Smooth muscle cell (in vitro differentiated cells): ENCODE data around the gene FAM149B1. TPM values are rescaled to one million over a fixed set of nuclear protein-coding genes. Genes with fewer than 3 reads are reported as not detected.
"Not testable (repeated sequence)": the region's sequence is repeated elsewhere in the genome, so short reads cannot be mapped to it uniquely, and the experiment has no call there.

Source experiments
- DNase-seq: peaks from one replicate; lab custom pipeline; 2025; ENCODE audit not compliant: unreplicated experiment; lab: John Stamatoyannopoulos, UW
- H2AFZ ChIP-seq: fragments of 200-600 bp; sonication (generic); 2 replicates; pipeline ENCODE4 v1.6.0; 2016; ENCODE audit warnings: antibody characterized with exemption, low read depth, mild to moderate bottlenecking
- H3F3A ChIP-seq: fragments of 200-600 bp; sonication (generic); 2 replicates; pipeline ENCODE4 v1.6.0; 2017; ENCODE audit warnings: antibody characterized with exemption, low read depth
- H3K27ac ChIP-seq: fragments of 200-600 bp; sonication (generic); 2 replicates; pipeline ENCODE4 v1.5.1; 2016; ENCODE audit warnings: low read depth, mild to moderate bottlenecking
- H3K27me3 ChIP-seq: fragments of 200-600 bp; sonication (generic); 2 replicates; pipeline ENCODE4 v1.6.1; 2016; ENCODE audit warnings: low read depth, mild to moderate bottlenecking
- H3K36me3 ChIP-seq: fragments of 200-600 bp; sonication (generic); 2 replicates; pipeline ENCODE4 v1.5.1; 2016; ENCODE audit warnings: low read depth
- H3K4me1 ChIP-seq: fragments of 200-600 bp; sonication (generic); 2 replicates; pipeline ENCODE4 v1.5.1; 2016; ENCODE audit warnings: low read depth
- H3K4me2 ChIP-seq: fragments of 200-600 bp; sonication (generic); 2 replicates; pipeline ENCODE4 v1.6.0; 2016; ENCODE audit warnings: mild to moderate bottlenecking
- H3K4me3 ChIP-seq: fragments of 200-600 bp; sonication (generic); 2 replicates; pipeline ENCODE4 v1.5.1; 2016; ENCODE audit warnings: mild to moderate bottlenecking
- H3K79me2 ChIP-seq: fragments of 200-600 bp; sonication (generic); 2 replicates; pipeline ENCODE4 v1.6.0; 2016; ENCODE audit warnings: low read depth, mild to moderate bottlenecking
- H3K9ac ChIP-seq: fragments of 200-600 bp; sonication (generic); 2 replicates; pipeline ENCODE4 v1.6.0; 2016; ENCODE audit warnings: low read depth
- H3K9me3 ChIP-seq: fragments of 200-600 bp; sonication (generic); replicated peaks from 2 replicates; pipeline ENCODE4 v1.5.1; 2016; ENCODE audit warnings: low read depth
- H4K20me1 ChIP-seq: fragments of 200-600 bp; sonication (generic); 2 replicates; pipeline ENCODE4 v1.6.0; 2016; ENCODE audit warnings: low read depth
- CTCF ChIP-seq: fragments of 200-600 bp; sonication (generic); IDR thresholded peaks from 2 replicates; pipeline ENCODE4 v1.5.1; 2017; ENCODE audit warnings: borderline replicate concordance, mild to moderate bottlenecking, antibody characterized with exemption; ENCODE audit not compliant: insufficient read depth, poor library complexity, severe bottlenecking
- WGBS: methylation state at CpG from one replicate; pipeline ENCODE4 v1.1.7; 2016; ENCODE audit warnings: low lambda C conversion rate; 5-methylcytosine and 5-hydroxymethylcytosine counted together
- polyA plus RNA-seq: library from polyadenylated mRNA; unstranded; fragments of >200 nt; fragmentation: Nextera tagmentation; extraction: Ambion mirVana; gene quantifications from 2 replicates; pipeline ENCODE4 v1.2.1, GENCODE V29; 2016
- total RNA-seq: library from RNA; depleted of rRNA; stranded (reverse); fragments of >200 nt; gene quantifications from 2 replicates; pipeline ENCODE4 v1.2.3, GENCODE V29; 2014

The FAM149B1 gene
- total and polyA plus RNA-seq, 2 experiments from 2014 or later, result 10.5 to 29.0 TPM

GRCh38 chr10:73139251-73139650, 28.7 kb upstream of the FAM149B1 start:
- peaks cover 53% of the 10 kb centered on the region for H3K36me3 ChIP-seq
- no peaks in the 10 kb centered on the region for H3K27me3 ChIP-seq
- peaks cover 3% of the 10 kb centered on the region for H3K79me2 ChIP-seq
- H3K9ac ChIP-seq, result no peak overlapping the region
- H2AFZ ChIP-seq, result no peak overlapping the region
- H3K4me3 ChIP-seq, result no peak overlapping the region
- WGBS, result 91% methylated on average over 2 of the region's 2 CpGs
- H3F3A ChIP-seq, result no peaks in the 10 kb centered on the region
- no peak overlapping the region for H3K27ac ChIP-seq
- no peaks in the 10 kb centered on the region for H4K20me1 ChIP-seq
- TF ChIP-seq CTCF, result no peak
- no peaks in the 10 kb centered on the region for H3K9me3 ChIP-seq
- no peaks in the 10 kb centered on the region for H3K4me1 ChIP-seq
- H3K4me2 ChIP-seq, result no peak overlapping the region
- DNase-seq, result no peak

- no peaks in the 10 kb centered on the region for H3K9me3 ChIP-seq
- no peak overlapping the region for H3K27ac ChIP-seq
- H3K4me1 ChIP-seq, result no peaks in the 10 kb centered on the region
- H3K9ac ChIP-seq, result no peak overlapping the region
- peaks cover 57% of the 10 kb centered on the region for H3K36me3 ChIP-seq
- DNase-seq, result no peak
- H3K27me3 ChIP-seq, result no peaks in the 10 kb centered on the region
- no peak overlapping the region for H2AFZ ChIP-seq
- H4K20me1 ChIP-seq, result no peaks in the 10 kb centered on the region
- H3F3A ChIP-seq, result no peaks in the 10 kb centered on the region
- no peak for TF ChIP-seq CTCF
- H3K4me2 ChIP-seq, result no peak overlapping the region
- 98% methylated on average over 3 of the region's 3 CpGs for WGBS
- H3K79me2 ChIP-seq, result no peaks in the 10 kb centered on the region
- H3K4me3 ChIP-seq, result no peak overlapping the region
These were observed 26.3 kb upstream of the FAM149B1 start for GRCh38 chr10:73141603-73142002.

GRCh38 chr10:73150633-73151413, 17.1 kb upstream of the FAM149B1 start:
- Histone ChIP-seq H3K79me2 (peaks cover 23% of the 10 kb centered on the region), H3K36me3 (peaks cover 44% of the 10 kb centered on the region), H4K20me1 (peaks cover 15% of the 10 kb centered on the region)
- not testable (repeated sequence) for H3K4me3 ChIP-seq, H2AFZ ChIP-seq, H3F3A ChIP-seq, H3K4me1 ChIP-seq, DNase-seq, H3K9ac ChIP-seq, H3K27me3 ChIP-seq, H3K27ac ChIP-seq, H3K4me2 ChIP-seq, H3K9me3 ChIP-seq
- over 99% methylated on average over 8 of the region's 8 CpGs for WGBS

GRCh38 chr10:73152009-73152408, 15.9 kb upstream of the FAM149B1 start:
- Histone ChIP-seq H3F3A (no peaks in the 10 kb centered on the region), H3K4me2 (no peak overlapping the region)

More at GRCh38 chr10:73152009-73152408, 15.9 kb upstream of the FAM149B1 start:
- H3K4me1 ChIP-seq, result no peaks in the 10 kb centered on the region
- 99% methylated on average over 3 of the region's 3 CpGs for WGBS
- peaks cover 39% of the 10 kb centered on the region for H3K36me3 ChIP-seq
- peaks cover 23% of the 10 kb centered on the region for H3K79me2 ChIP-seq
- TF ChIP-seq CTCF, result no peak
- H3K9ac ChIP-seq, result no peak overlapping the region
- no peak for DNase-seq
- H3K27ac ChIP-seq, result no peak overlapping the region
- no peaks in the 10 kb centered on the region for H3K9me3 ChIP-seq
- H2AFZ ChIP-seq, result no peak overlapping the region
- no peaks in the 10 kb centered on the region for H3K27me3 ChIP-seq
- no peak overlapping the region for H3K4me3 ChIP-seq
- peaks cover 15% of the 10 kb centered on the region for H4K20me1 ChIP-seq
